GM12873 (cell line): Measurements from ENCODE around the gene FANCD2.

Experiments used
- TF ChIP-seq, protein P1 (sequence below): IDR thresholded peaks from 2 replicates; pipeline ENCODE4 v1.5.1; 2012; ENCODE audit warnings: low read depth, mild to moderate bottlenecking, moderate library complexity, low read length, control low read depth; ENCODE audit not compliant: insufficient read depth; ENCODE audit errors: missing control alignments

FANCD2 gene

DNA sequence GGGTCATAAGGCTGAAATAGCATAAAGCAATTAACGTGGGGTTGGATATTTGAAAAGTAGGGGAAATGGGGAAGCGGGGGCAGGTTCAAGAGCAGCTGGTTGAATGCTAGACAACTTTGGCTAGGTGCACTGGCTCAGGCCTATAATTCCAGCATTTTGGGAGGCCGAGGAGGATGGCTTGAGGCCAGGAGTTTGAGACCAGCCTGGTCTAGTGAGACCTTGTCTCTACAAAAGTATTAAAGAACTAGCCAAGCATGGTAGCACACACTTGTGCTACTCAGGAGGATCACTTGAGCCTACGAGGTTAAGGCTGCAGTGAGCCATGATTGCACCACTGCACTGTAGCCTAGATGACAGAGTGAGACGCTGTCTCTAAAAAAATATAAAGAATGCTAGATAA, 6.9 kb upstream of the FANCD2 start:
- TF ChIP-seq, protein P1, sequence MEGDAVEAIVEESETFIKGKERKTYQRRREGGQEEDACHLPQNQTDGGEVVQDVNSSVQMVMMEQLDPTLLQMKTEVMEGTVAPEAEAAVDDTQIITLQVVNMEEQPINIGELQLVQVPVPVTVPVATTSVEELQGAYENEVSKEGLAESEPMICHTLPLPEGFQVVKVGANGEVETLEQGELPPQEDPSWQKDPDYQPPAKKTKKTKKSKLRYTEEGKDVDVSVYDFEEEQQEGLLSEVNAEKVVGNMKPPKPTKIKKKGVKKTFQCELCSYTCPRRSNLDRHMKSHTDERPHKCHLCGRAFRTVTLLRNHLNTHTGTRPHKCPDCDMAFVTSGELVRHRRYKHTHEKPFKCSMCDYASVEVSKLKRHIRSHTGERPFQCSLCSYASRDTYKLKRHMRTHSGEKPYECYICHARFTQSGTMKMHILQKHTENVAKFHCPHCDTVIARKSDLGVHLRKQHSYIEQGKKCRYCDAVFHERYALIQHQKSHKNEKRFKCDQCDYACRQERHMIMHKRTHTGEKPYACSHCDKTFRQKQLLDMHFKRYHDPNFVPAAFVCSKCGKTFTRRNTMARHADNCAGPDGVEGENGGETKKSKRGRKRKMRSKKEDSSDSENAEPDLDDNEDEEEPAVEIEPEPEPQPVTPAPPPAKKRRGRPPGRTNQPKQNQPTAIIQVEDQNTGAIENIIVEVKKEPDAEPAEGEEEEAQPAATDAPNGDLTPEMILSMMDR: no peak

DNA sequence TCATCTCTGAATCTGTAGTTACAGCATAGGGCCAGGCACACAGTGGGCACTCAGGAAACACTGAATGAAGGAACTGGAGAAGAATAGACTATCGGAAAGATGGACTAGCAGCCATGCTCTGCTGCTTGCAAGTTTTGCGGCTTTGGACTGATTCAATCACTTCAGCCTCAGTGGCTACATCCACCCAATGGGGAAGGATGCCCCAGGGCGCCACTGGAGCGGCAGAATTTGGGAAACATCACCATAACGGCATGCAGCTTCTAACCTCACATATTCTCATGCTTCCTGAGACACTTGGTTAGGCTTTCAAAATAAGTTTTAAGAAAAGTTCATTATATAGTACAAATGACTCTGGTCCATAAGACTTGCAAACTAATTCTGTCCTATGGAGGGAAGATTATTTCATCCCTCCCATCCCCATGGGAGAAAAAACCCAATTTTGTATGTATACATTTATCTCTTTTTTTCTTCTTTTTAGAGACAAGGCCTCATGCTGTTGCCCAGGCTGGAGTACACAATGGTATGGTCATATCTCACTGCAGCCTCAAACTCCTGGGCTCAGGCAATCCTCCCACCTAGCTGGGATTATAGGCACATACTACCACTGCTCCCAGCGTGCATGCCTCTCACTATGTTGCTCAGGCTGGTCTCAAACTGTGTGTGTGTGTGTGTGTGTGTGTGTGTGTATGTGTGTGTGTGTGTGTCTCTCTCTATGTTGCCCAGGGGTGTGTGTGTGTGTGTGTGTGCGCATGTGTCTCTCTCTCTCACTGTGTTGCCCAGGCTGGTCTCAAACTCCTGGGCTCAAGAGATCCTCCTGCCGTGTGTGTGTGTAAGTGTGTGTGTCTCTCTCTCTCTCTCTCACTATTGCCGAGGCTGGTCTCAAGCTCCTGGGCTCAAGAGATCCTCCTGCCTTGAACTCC, 4.1 kb upstream of the FANCD2 start:
- TF ChIP-seq, protein P1: no peak

DNA sequence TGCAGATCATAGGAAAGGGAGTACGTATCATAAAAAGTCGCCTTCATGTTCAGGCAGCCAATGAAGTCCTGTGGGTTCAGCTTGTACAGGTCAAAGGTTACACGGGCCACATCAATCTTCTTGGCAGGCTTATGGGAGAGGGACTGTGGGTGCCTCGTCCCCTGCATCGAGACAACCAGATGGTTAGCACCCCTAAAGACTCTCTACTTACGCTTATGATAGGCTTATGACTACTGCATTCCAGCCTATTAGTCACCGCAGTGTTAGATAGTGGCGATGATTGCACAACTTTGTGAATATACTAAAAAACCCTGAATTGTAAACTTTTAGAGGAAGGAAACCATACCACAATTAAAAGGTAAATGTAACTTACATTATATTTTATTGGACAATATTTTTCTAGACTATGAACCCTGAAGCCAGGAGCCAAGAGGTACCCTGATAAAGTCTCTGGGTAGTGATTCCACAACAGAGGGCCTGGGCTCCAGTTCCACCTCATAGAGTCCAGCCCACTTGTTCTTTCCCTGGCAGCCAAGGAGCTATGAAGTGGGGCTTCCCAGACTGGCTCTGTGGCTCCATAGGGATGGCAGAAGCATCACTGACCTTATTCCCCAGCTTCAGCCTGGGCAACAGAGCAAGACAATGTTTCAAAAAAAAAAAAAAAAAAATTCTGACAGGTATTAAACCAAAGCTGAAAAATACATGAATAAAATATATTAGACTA, 2.5 kb upstream of the FANCD2 start:
- TF ChIP-seq, protein P1: no peak

DNA sequence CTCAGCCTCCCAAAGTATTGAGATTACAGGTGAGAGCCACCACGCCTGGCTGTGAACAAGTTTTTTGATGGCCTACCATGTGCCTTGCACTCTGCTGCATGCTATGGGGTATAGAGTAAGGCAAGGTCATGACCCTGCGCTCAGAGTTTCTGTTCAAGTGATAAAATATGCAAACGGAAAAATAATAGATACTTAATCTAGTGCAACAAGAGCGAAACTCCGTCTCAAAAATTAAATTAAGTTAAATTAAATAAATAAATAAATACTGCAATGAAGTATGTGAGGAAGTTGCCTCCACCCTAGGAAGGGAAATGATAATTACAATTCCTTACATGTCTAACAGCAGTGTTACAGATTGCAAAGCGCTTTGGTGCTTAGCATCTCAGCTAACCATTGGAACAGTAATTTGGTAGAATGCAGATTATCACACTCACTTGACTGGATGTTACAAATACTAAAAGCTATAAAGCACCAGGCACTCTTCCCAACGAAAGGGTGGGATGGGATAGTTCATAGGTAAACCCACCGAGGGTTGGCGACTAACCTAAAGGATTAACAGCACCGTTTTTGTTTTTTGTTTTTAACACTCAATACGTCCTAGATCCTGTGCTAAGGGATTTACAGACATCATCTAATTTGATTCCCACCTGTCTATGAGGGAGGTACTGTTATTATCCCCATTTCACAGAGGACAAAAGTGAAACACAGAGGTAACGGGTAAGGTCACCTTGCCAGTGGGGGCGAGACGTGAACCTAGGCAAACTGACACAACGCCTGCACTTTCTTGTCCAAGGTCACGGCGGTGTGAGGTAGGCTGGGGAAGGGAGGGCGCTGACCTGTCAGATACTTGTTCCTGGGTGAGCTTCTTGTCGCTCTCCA, 793 bp upstream of the FANCD2 start:
- TF ChIP-seq, protein P1: no peak

DNA sequence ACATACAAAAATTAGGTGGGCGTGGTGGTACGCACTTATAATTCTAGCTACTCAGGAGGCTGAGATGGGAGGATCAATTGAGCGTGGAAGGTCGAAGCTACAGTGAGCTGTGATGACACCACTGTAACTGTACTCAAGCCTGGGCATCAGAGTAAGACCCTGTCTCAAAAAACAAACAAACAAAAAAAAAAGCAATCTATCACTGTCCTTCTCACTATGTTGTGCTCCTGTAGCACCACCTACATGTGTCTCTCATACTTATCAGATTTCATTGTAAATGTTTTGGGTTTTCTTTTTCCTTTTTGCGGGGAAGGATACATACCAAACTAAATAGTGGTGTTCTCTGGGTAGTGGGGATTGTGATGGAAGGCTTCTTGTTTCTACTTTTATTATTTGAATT, 14.8 kb downstream of the FANCD2 start:
- TF ChIP-seq, protein P1: no peak

DNA sequence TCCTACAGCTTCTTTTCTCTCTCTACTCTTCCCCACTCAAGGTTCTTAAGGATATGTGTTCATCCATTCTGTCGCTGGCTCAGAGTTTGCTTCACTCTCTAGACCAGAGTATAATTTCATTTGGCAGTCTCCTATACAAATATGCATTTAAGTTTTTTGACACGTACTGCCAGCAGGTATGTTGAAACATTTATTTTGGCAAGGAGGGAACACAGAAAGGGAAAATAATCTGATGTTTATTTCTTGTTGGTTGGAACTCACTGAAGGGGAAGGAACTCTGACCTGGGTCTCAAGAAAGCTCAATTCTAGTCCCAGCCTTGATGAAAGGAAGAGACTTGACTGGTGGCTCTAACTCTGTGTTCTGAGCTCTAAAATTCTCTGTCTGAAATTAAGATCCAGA, 21.6 kb downstream of the FANCD2 start:
- TF ChIP-seq, protein P1: no peak
